Right lobe of liver (tissue), 4 donors: ENCODE data around the gene IFITM10.
"Not testable (repeated sequence)": the region's sequence is repeated elsewhere in the genome, so short reads cannot be mapped to it uniquely, and the experiment has no call there.

ENCODE experiments used
- POLR2A ChIP-seq: fragments of 450-650 bp; IDR thresholded peaks from one replicate; pipeline ENCODE4 v1.6.1; 2017; ENCODE audit warnings: antibody characterized with exemption, mild to moderate bottlenecking
- TF ChIP-seq, protein P1 (sequence below), 4 donors: fragments of 200-600 bp in 3 of 4; fragments of 450-650 bp in 1 of 4; IDR thresholded peaks; one replicate each; pipeline versions ENCODE4 v1.5.1 to v1.8.0; 2016 to 2022; ENCODE audit warnings: antibody characterized with exemption in 4 of 4, mild to moderate bottlenecking in 2 of 4
- donor health status: DM: no; HTN: no; CAD: no.
- donor health status: DM: no; HTN: no; CAD: no.
- donor health status: DM: no; HTN: yes; CAD: no.

DNA sequence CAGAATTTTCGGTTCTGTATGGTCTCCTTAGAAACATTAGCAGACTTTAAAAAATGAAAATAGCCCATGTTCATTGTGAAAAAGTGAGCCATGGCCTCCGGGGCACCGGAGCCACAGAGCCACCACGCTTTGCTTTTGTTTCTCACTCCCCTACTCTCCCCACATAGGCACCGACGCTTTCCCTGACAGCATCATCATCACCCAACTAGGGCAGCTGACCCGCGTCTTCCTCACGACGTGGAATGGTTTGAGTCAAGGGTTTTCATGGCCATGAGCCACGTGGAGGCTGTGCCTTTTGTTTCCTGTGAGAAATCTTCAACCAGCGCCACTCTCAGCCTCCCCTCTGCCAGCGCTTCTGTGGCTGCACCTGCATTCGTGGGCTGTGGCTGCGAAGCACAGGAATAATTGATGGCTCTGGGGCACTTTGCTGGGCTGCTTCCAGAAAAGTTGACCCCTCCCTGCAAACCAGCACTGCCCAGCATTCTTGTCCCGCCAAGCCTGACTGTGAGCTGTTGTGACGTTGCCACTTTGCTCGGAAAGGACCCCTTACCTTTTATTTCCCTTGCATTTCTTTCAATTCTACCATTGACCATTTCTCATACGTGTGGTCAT, 62.0 kb downstream of the IFITM10 start:
- TF ChIP-seq, protein P1, sequence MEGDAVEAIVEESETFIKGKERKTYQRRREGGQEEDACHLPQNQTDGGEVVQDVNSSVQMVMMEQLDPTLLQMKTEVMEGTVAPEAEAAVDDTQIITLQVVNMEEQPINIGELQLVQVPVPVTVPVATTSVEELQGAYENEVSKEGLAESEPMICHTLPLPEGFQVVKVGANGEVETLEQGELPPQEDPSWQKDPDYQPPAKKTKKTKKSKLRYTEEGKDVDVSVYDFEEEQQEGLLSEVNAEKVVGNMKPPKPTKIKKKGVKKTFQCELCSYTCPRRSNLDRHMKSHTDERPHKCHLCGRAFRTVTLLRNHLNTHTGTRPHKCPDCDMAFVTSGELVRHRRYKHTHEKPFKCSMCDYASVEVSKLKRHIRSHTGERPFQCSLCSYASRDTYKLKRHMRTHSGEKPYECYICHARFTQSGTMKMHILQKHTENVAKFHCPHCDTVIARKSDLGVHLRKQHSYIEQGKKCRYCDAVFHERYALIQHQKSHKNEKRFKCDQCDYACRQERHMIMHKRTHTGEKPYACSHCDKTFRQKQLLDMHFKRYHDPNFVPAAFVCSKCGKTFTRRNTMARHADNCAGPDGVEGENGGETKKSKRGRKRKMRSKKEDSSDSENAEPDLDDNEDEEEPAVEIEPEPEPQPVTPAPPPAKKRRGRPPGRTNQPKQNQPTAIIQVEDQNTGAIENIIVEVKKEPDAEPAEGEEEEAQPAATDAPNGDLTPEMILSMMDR (IDR thresholded peaks at IDR 0.05): not testable (repeated sequence)
- not testable (repeated sequence) for TF ChIP-seq POLR2A
